Fibroblast of lung (primary cell): Measurements from ENCODE around the gene RHOJ.

Source experiments
- CTCF ChIP-seq, 2 donors: IDR thresholded peaks in 1 of 2; conservative IDR thresholded peaks in 1 of 2; 1 replicate in 1 of 2; 2 replicates in 1 of 2; pipeline ENCODE4 v1.5.1; 2011 to 2012; ENCODE audit warnings: low read length in 2 of 2, control low read depth in 1 of 2, inconsistent platforms in 1 of 2, low read depth in 1 of 2, mild to moderate bottlenecking in 1 of 2
- EZH2 ChIP-seq: IDR thresholded peaks from 2 replicates; pipeline ENCODE4 v1.5.1; 2012; ENCODE audit warnings: low read length, control low read depth, mild to moderate bottlenecking; ENCODE audit errors: missing control alignments

GRCh38 chr14:63328787-63329737 is 124.8 kb downstream of the RHOJ start:
- TF ChIP-seq CTCF (conservative IDR thresholded peaks at IDR 0.05 in 1 of 2, IDR thresholded peaks at IDR 0.05 in 1 of 2; ENCODE audit: low read depth in 1 of 2, low read length in 2 of 2) (no peak), EZH2 (no peak)
